Measurements from ENCODE around the gene GRHL3.
"Not testable (repeated sequence)": the region's sequence is repeated elsewhere in the genome, so short reads cannot be mapped to it uniquely, and the experiment has no call there.

Gene GRHL3

DNA sequence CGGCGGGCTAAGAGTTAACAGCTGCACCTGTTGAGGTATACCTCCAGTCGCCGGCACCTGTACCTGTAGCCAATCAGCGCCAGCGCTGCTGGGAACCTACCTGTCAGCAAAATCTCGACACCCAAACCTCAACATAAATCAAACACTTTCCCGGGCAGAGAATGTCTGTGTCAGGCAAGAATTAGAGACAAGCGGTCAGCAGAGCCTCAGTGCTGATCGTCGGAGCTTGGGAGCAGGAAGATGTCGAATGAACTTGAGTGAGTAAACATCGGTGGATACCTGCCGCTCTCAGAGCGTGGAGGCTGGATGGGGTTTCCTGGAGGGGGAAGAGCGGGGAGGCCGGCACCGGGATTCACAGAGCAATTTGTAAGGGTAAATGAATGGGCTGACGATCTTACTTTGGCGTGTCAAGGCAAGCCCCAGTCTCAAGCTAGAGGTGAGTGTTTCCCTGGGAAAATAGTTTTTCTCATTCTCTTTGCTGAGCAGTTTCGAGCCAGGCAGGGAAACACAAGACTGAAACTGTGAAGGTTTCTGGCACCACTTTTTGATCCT, at the start of gene GRHL3:
GRHL3 (plus strand) TSS at position 46 of the 552 bp plus-strand sequence; CDS start at position 241, 195 bp downstream.
- Histone ChIP-seq H3K27me3 (ENCODE audit: control insufficient read depth, insufficient read depth, low read length) (peaks cover 15% of the 10 kb centered on the region; the same call in 1 of the 2 replicates), H3K36me3 (ENCODE audit: control insufficient read depth, insufficient read depth, low read length) (no peaks in the 10 kb centered on the region), H3K27ac (ENCODE audit: low read length) (no peak within 1 kb of the TSS), H3K4me3 (ENCODE audit: low read length) (peak within 1 kb of the TSS; percentile 28; the same call in 1 of the 2 replicates), H3K4me1 (ENCODE audit: control insufficient read depth, insufficient read depth, low read length) (peaks cover 5% of the 10 kb centered on the region; the same call in 1 of the 2 replicates), H3K9me3 (ENCODE audit: control insufficient read depth, insufficient read depth, low read length) (no peaks in the 10 kb centered on the region)
- peak; percentile 71 for DNase-seq (ENCODE audit: low read depth, low spot score)
- no CpG with 5 or more reads among the region's 21 CpGs for WGBS (ENCODE audit: insufficient coverage, insufficient read length)

DNA sequence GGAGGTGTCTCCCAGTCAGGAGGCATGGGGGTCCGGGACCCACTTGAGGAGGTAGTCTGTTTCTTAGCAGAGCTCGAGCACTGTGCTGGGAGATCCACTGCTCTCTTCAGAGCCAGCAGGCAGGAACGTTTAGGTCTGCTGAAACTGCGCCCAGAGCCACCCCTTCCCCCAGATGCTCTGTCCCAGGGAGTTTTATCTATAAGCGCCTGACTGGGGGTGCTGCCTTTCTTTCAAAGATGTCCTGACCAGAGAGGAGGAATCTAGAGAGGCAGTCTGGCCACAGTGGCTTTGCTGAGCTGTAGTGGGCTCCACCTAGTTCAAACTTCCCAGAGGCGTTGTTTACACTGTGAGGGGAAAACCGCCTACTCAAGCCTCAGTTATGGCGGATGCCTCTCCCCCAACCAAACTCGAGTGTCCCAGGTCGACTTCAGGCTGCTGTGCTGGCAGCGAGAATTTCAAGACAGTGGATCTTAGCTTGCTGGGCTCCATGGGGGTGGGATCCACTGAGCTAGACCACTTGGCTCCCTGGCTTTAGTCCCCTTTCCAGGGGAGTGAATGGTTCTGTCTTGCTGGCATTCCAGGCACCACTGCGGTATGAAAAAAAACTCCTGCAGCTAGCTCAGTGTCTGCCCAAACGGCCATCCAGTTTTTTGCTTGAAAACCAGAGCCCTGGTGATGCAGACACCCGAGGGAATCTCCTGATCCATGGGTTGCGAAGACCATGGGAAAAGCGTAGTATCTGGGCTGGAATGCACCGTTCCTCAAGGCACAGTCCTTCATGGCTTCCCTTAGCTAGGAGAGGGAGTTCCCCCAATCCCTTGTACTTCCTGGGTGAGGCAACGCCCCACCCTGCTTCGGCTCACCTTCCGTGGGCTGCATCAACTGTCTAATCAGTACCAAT, 44.7 kb upstream of the GRHL3 start:
- H3K27ac ChIP-seq (ENCODE audit: low read length); H3K4me3 ChIP-seq (ENCODE audit: low read length); H3K36me3 ChIP-seq (ENCODE audit: control insufficient read depth, insufficient read depth, low read length); H3K4me1 ChIP-seq (ENCODE audit: control insufficient read depth, insufficient read depth, low read length); H3K27me3 ChIP-seq (ENCODE audit: control insufficient read depth, insufficient read depth, low read length); DNase-seq (ENCODE audit: low read depth, low spot score); H3K9me3 ChIP-seq (ENCODE audit: control insufficient read depth, insufficient read depth, low read length): not testable (repeated sequence)
- WGBS (ENCODE audit: insufficient coverage, insufficient read length), result no CpG with 5 or more reads among the region's 20 CpGs

DNA sequence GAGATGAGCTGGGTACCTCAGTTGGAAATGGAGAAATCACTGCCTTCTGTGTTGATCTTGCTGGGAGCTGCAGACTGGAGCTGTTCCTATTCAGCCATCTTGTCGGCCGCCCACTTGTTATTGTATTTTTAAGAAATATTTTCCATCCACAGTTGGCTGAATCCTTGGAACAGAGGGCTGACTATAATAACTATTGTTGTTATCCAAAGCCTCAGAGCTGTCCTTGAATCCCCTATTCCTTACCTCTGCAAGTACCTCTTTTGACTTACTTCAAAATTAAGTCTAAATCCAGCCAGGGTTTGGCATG, 44.1 kb upstream of the GRHL3 start:
- Histone ChIP-seq H3K9me3 (ENCODE audit: control insufficient read depth, insufficient read depth, low read length) (no peaks in the 10 kb centered on the region), H3K27ac (ENCODE audit: low read length) (no peak overlapping the region), H3K27me3 (ENCODE audit: control insufficient read depth, insufficient read depth, low read length) (no peaks in the 10 kb centered on the region), H3K36me3 (ENCODE audit: control insufficient read depth, insufficient read depth, low read length) (no peaks in the 10 kb centered on the region), H3K4me3 (ENCODE audit: low read length) (no peak overlapping the region), H3K4me1 (ENCODE audit: control insufficient read depth, insufficient read depth, low read length) (no peaks in the 10 kb centered on the region)
- no peak for DNase-seq (ENCODE audit: low read depth, low spot score)
- no CpG with 5 or more reads among the region's 2 CpGs for WGBS (ENCODE audit: insufficient coverage, insufficient read length)

DNA sequence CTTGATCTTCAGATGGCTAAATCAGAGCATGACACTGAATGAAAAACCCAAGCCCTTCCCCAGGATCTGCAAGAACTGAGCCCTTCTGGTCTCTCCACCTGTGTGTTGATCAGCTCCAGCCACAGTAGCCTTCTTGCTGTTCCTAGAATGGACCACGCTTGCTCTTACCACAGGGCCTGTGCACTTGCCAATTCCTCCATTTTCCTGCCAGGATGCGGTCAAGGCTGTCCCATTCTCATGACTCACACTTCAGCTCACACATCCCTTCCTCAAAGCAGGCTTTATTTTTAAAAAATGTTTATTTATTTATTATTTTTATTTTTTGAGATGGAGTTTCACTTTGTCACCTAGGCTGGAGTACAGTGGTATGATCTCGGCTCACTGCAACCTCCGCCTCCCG, 43.6 kb upstream of the GRHL3 start:
- no peak overlapping the region for H3K4me3 ChIP-seq (ENCODE audit: low read length)
- H3K27me3 ChIP-seq (ENCODE audit: control insufficient read depth, insufficient read depth, low read length), result no peaks in the 10 kb centered on the region
- H3K4me1 ChIP-seq (ENCODE audit: control insufficient read depth, insufficient read depth, low read length), result no peaks in the 10 kb centered on the region
- H3K9me3 ChIP-seq (ENCODE audit: control insufficient read depth, insufficient read depth, low read length), result no peaks in the 10 kb centered on the region
- no peak overlapping the region for H3K27ac ChIP-seq (ENCODE audit: low read length)
- no CpG with 5 or more reads among the region's 5 CpGs for WGBS (ENCODE audit: insufficient coverage, insufficient read length)
- H3K36me3 ChIP-seq (ENCODE audit: control insufficient read depth, insufficient read depth, low read length), result no peaks in the 10 kb centered on the region
- no peak for DNase-seq (ENCODE audit: low read depth, low spot score)

DNA sequence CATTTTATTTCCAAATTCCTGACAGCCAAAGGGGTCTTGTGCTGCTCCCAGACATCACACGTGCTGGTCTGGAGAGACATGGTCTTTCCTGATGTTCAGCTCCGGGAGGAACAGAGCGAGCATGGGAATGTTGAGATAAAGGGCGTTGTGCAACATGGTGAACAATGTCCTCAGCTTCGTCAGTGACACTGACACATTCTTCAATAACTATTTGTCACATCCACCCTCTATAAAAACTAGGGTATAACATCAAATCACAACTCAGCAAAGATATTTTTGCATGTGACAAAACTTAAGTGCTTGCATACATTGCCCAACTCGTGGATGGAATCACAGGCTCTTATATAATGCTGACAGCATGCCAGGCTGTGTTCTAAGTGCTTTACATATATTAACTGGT, 42.4 kb upstream of the GRHL3 start:
- Histone ChIP-seq H3K4me1 (ENCODE audit: control insufficient read depth, insufficient read depth, low read length) (no peaks in the 10 kb centered on the region), H3K27me3 (ENCODE audit: control insufficient read depth, insufficient read depth, low read length) (no peaks in the 10 kb centered on the region), H3K36me3 (ENCODE audit: control insufficient read depth, insufficient read depth, low read length) (no peaks in the 10 kb centered on the region), H3K9me3 (ENCODE audit: control insufficient read depth, insufficient read depth, low read length) (no peaks in the 10 kb centered on the region), H3K27ac (ENCODE audit: low read length) (no peak overlapping the region), H3K4me3 (ENCODE audit: low read length) (no peak overlapping the region)
- no CpG with 5 or more reads among the region's 6 CpGs for WGBS (ENCODE audit: insufficient coverage, insufficient read length)
- no peak for DNase-seq (ENCODE audit: low read depth, low spot score)

DNA sequence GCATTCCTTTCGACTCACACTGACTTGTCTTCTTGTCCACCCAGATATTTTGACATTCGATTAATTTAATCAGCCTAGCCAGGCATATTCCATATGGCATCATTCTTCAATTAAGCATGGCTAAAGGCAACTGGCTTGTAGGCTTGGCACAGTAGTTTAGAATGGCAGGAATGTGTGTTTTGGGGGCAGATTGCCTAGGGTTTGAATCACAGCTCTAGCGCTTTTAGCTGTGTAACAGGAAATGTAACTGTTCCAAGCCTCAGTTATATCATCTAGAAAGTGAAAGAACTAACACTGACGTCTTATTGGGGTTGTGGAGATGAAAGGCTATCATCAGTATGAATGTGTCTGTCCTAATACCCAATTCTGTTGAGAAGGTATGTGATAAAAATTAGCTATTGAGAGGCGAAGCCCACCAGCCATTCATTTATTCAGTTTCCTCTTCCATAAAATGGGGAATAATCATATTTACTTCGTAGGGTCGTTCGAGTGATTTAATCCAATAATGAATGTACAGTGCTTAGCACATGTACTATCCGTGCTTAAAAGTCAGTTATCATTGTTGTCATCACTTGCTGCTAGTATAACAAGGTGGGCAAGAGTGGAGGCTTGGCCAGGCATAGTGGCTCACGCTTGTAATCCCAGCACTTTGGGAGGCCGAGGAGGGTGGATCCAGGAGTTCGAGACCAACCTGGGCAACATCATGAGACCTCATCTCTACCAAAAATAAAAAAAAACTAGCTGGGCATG, 41.6 kb upstream of the GRHL3 start:
- no peaks in the 10 kb centered on the region for H3K36me3 ChIP-seq (ENCODE audit: control insufficient read depth, insufficient read depth, low read length)
- DNase-seq (ENCODE audit: low read depth, low spot score), result no peak
- no peaks in the 10 kb centered on the region for H3K27me3 ChIP-seq (ENCODE audit: control insufficient read depth, insufficient read depth, low read length)
- no peak overlapping the region for H3K4me3 ChIP-seq (ENCODE audit: low read length)
- H3K9me3 ChIP-seq (ENCODE audit: control insufficient read depth, insufficient read depth, low read length), result no peaks in the 10 kb centered on the region
- no CpG with 5 or more reads among the region's 12 CpGs for WGBS (ENCODE audit: insufficient coverage, insufficient read length)
- no peak overlapping the region for H3K27ac ChIP-seq (ENCODE audit: low read length)
- no peaks in the 10 kb centered on the region for H3K4me1 ChIP-seq (ENCODE audit: control insufficient read depth, insufficient read depth, low read length)

DNA sequence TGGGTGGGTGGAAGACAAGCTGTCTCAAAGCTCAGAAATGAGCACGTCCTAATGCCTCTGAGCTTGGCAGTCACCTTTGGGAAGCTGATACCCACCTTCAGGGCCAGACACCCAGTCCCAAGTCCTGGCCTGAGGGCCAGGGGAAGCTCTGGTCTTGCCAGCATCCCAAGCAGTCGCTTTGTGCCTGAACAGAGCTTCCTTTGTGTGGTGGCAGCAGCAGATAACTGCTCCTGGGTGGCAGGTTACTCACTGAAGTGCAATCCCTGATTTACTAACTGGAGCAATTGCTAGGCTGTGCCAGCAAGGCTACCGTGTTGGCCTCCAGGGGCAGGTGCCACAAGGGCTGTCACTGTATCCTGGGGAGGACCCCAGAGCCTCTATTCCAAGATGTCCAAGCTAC, 40.4 kb upstream of the GRHL3 start:
- H3K27ac ChIP-seq (ENCODE audit: low read length), result no peak overlapping the region
- no peaks in the 10 kb centered on the region for H3K9me3 ChIP-seq (ENCODE audit: control insufficient read depth, insufficient read depth, low read length)
- no CpG with 5 or more reads among the region's 3 CpGs for WGBS (ENCODE audit: insufficient coverage, insufficient read length)
- no peaks in the 10 kb centered on the region for H3K4me1 ChIP-seq (ENCODE audit: control insufficient read depth, insufficient read depth, low read length)
- H3K27me3 ChIP-seq (ENCODE audit: control insufficient read depth, insufficient read depth, low read length), result no peaks in the 10 kb centered on the region
- no peak for DNase-seq (ENCODE audit: low read depth, low spot score)
- H3K36me3 ChIP-seq (ENCODE audit: control insufficient read depth, insufficient read depth, low read length), result no peaks in the 10 kb centered on the region
- H3K4me3 ChIP-seq (ENCODE audit: low read length), result no peak overlapping the region

DNA sequence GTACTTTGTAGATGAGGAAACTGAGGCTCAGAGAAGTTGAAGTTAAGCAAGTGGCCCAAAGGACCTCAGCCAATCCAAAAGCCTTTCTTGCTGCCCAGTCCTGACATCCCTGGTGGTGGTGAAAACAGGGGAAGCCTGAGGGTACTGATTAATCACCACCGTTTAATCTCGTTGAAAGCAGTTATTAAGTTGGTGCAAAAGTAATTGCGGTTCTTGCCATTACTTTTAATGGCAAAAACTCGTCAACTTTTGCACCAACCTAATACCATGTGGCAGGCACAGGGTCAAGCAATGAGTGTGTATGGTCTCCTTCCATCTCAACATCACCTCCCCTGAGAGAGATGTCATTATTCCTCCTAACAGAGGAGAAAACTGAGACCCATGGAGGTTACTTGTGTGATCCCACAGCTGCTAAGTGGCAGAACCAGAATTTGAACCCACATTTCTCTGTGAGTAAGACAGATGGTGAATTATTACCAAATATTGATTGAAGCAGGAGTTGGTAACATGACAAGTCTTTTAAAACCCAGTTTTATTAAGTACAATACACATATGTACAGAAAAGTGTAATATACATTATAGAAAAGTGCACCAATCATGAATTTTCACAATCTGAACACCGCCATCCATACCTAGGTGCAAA, 39.4 kb upstream of the GRHL3 start:
- Histone ChIP-seq H3K4me3 (ENCODE audit: low read length) (no peak overlapping the region), H3K27ac (ENCODE audit: low read length) (no peak overlapping the region), H3K36me3 (ENCODE audit: control insufficient read depth, insufficient read depth, low read length) (no peaks in the 10 kb centered on the region), H3K9me3 (ENCODE audit: control insufficient read depth, insufficient read depth, low read length) (no peaks in the 10 kb centered on the region), H3K4me1 (ENCODE audit: control insufficient read depth, insufficient read depth, low read length) (no peaks in the 10 kb centered on the region), H3K27me3 (ENCODE audit: control insufficient read depth, insufficient read depth, low read length) (no peaks in the 10 kb centered on the region)
- no CpG with 5 or more reads among the region's 5 CpGs for WGBS (ENCODE audit: insufficient coverage, insufficient read length)
- DNase-seq (ENCODE audit: low read depth, low spot score), result no peak

DNA sequence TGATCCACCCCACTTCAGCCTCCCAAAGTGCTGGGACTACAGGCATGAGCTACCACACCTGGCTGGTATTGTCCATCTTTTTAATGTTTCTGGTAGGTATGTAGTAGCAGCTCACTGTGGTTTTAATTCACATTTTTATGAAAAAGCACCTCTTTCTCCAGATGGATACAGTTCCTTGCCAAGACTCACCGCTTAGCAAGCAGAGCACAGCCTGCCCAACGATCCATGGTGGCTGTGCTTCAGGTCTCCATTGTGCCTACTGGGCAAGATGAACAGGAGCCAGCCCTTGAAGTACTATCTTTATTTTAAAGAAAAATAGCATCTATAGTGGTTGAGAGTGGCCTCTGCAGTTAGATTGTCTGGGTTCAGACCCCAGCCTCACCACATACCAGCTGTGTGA, 37.6 kb upstream of the GRHL3 start:
- no peaks in the 10 kb centered on the region for H3K9me3 ChIP-seq (ENCODE audit: control insufficient read depth, insufficient read depth, low read length)
- no peaks in the 10 kb centered on the region for H3K27me3 ChIP-seq (ENCODE audit: control insufficient read depth, insufficient read depth, low read length)
- no CpG with 5 or more reads among the region's 2 CpGs for WGBS (ENCODE audit: insufficient coverage, insufficient read length)
- no peak overlapping the region for H3K4me3 ChIP-seq (ENCODE audit: low read length)
- no peaks in the 10 kb centered on the region for H3K4me1 ChIP-seq (ENCODE audit: control insufficient read depth, insufficient read depth, low read length)
- no peak overlapping the region for H3K27ac ChIP-seq (ENCODE audit: low read length)
- no peak for DNase-seq (ENCODE audit: low read depth, low spot score)
- H3K36me3 ChIP-seq (ENCODE audit: control insufficient read depth, insufficient read depth, low read length), result no peaks in the 10 kb centered on the region

DNA sequence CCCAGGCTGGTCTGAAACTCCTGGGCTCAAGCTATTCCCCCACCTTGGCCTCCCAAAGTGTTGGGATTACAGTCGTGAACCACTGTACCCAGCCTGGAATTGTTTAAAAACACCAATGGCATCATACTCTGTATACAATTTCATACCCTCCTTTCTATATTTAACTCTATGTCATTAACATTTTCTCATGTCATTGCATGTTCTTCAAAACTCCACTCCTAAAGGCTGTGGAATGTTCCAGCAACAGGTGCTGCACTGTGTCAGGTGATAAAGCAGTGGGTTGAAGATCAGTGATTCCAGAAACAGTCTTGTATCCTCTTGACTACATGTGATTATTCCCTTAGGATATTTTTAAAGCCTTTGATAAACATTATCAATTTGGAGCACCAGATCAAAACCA, 36.7 kb upstream of the GRHL3 start:
- H3K36me3 ChIP-seq (ENCODE audit: control insufficient read depth, insufficient read depth, low read length), result no peaks in the 10 kb centered on the region
- no peak for DNase-seq (ENCODE audit: low read depth, low spot score)
- no peaks in the 10 kb centered on the region for H3K27me3 ChIP-seq (ENCODE audit: control insufficient read depth, insufficient read depth, low read length)
- H3K4me1 ChIP-seq (ENCODE audit: control insufficient read depth, insufficient read depth, low read length), result no peaks in the 10 kb centered on the region
- H3K4me3 ChIP-seq (ENCODE audit: low read length), result no peak overlapping the region
- no peaks in the 10 kb centered on the region for H3K9me3 ChIP-seq (ENCODE audit: control insufficient read depth, insufficient read depth, low read length)
- no CpG with 5 or more reads among the region's 1 CpG for WGBS (ENCODE audit: insufficient coverage, insufficient read length)
- no peak overlapping the region for H3K27ac ChIP-seq (ENCODE audit: low read length)
